GM08714 (cell line): Measurements from ENCODE around the gene KRTAP9-2.
"Not testable (repeated sequence)": the region's sequence is repeated elsewhere in the genome, so short reads cannot be mapped to it uniquely, and the experiment has no call there.

Experiments used
- H3K4me3 ChIP-seq: fragments of 200-500 bp; sonication (Bioruptor generic); 2 replicates; pipeline ENCODE4 v1.5.1; 2014; ENCODE audit warnings: mild to moderate bottlenecking, low read length, inconsistent platforms
- ZNF274 ChIP-seq: IDR thresholded peaks from 2 replicates; pipeline ENCODE4 v1.6.1; 2012; ENCODE audit warnings: mild to moderate bottlenecking, low read depth, low read length

Gene KRTAP9-2

GRCh38 chr17:41256291-41256685, 29.8 kb downstream of the KRTAP9-2 start:
- no peak overlapping the region for H3K4me3 ChIP-seq
- no peak for TF ChIP-seq ZNF274

GRCh38 chr17:41258406-41258805, 32.0 kb downstream of the KRTAP9-2 start:
- H3K4me3 ChIP-seq = no peak overlapping the region
- no peak for TF ChIP-seq ZNF274

GRCh38 chr17:41263212-41263611, 36.8 kb downstream of the KRTAP9-2 start:
- no peak overlapping the region for H3K4me3 ChIP-seq
- TF ChIP-seq ZNF274 = no peak

DNA sequence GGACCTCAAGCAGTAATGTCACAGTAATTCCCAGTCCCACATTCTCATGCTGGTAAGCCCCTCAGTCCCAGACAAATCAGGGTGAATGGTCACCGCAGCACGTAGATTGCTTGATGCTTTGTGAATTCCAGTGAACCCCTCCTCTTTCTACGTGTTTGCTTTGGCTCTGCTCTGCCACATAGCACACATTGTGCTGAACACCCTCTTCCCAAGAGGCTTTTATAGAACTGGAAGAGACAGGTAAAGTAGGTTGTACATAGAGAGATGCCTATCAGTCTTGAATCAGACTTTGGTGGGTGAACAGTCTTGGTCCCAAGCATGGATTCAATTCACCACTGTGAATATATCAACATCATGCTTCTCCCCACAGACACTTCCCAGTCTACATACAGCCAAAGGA, 38.2 kb downstream of the KRTAP9-2 start:
- H3K4me3 ChIP-seq = no peak overlapping the region
- TF ChIP-seq ZNF274 = no peak

DNA sequence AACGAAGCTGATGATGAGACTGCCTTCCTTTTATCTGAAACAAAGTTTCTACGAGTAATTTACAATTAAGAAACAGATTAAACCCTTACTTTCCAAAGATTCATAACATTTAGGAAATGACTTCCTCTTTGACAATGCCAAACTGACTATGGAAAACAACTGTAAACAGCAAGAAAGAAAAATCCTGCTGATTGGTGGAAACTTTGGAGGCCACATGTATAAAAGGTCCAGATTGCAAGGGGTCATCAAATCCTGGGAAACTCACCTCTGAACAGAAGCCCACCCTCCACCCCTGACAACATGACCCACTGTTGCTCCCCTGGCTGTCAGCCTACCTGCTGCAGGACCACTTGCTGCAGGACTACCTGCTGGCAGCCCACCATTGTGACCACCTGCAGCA, 38.6 kb downstream of the KRTAP9-2 start, which contains the start of gene KRTAP9-6:
TSS of gene KRTAP9-6 (plus strand) at position 301 of the 400 bp plus-strand sequence. CDS start at position 301, 0 bp downstream.
- no peak for TF ChIP-seq ZNF274
- H3K4me3 ChIP-seq = no peak within 1 kb of the TSS

GRCh38 chr17:41267711-41268110, 41.3 kb downstream of the KRTAP9-2 start:
- no peak overlapping the region for H3K4me3 ChIP-seq
- TF ChIP-seq ZNF274 = no peak

- H3K4me3 ChIP-seq = not testable (repeated sequence)
Measured at GRCh38 chr17:41271323-41271722, 44.9 kb downstream of the KRTAP9-2 start.

DNA sequence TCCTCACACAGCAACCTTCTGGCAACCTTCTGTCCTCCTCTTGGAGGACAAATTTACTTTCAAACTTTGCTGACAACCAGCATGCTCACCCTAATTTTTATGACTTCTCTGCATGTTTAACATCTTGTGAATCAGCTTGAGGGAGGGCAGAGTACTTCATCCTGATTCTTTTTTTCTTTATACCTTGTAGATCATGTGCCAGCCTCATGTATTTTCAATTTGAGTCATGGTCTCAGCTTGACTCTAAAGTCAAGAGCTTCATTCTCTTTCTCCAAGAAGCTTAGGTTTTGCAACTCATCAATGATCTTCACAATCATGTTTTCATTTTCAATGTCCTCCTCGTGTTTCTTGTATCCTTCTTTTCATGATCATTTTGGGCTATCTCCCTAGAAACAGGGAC, 45.4 kb downstream of the KRTAP9-2 start:
- H3K4me3 ChIP-seq = no peak overlapping the region
- TF ChIP-seq ZNF274 = no peak

DNA sequence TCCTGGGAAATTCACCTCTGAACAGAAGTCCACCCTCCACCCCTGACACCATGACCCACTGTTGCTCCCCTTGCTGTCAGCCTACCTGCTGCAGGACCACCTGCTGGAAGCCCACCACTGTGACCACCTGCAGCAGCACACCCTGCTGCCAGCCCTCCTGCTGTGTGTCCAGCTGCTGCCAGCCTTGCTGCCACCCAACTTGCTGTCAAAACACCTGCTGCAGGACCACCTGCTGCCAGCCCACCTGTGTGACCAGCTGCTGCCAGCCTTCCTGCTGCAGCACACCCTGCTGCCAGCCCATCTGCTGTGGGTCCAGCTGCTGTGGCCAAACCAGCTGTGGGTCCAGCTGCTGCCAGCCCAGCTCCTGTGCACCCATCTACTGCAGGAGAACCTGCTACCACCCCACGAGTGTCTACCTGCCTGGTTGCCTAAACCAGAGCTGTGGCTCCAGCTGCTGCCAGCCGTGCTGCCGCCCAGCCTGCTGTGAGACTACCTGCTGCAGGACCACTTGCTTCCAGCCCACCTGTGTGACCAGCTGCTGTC, 49.3 kb downstream of the KRTAP9-2 start, which contains the start of gene KRTAP9-7:
TSS of gene KRTAP9-7 (plus strand) at position 51 of the 543 bp plus-strand sequence. CDS start at position 51, 0 bp downstream.
- not testable (repeated sequence) for H3K4me3 ChIP-seq
